Liver (tissue), 9 donors: ENCODE measurements around the gene ZC3H12D. TPM values are rescaled to one million over a fixed set of nuclear protein-coding genes. Genes with fewer than 3 reads are reported as not detected.

Source experiments
- DNase-seq: peaks from one replicate; pipeline ENCODE4 v3.0.0-alpha.2; 2017; ENCODE audit warnings: low spot score
- H3K27ac ChIP-seq, 2 donors: one replicate each; pipeline ENCODE4 v1.7.0; 2013; ENCODE audit warnings: inconsistent platforms in 2 of 2, low read length in 2 of 2, control low read depth in 1 of 2, low read depth in 1 of 2, mild to moderate bottlenecking in 1 of 2
- H3K27me3 ChIP-seq, 4 donors: one replicate each; pipeline versions ENCODE4 v1.6.1 to v1.7.0; 2013; ENCODE audit warnings: low read length in 3 of 4, inconsistent platforms in 1 of 4, mild to moderate bottlenecking in 1 of 4, moderate library complexity in 1 of 4; ENCODE audit not compliant: control insufficient read depth in 4 of 4, insufficient read depth in 4 of 4
- H3K36me3 ChIP-seq, 4 donors: one replicate each; pipeline versions ENCODE4 v1.6.1 to v1.7.0; 2013; ENCODE audit warnings: low read length in 3 of 4, mild to moderate bottlenecking in 3 of 4, low read depth in 1 of 4, moderate library complexity in 1 of 4; ENCODE audit not compliant: control insufficient read depth in 4 of 4, insufficient read depth in 3 of 4
- H3K4me1 ChIP-seq, 4 donors: one replicate each; pipeline versions ENCODE4 v1.6.1 to v1.7.0; 2013; ENCODE audit warnings: low read length in 3 of 4, mild to moderate bottlenecking in 3 of 4, moderate library complexity in 1 of 4; ENCODE audit not compliant: control insufficient read depth in 4 of 4, insufficient read depth in 4 of 4
- H3K4me3 ChIP-seq, 3 donors: one replicate each; pipeline versions ENCODE4 v1.6.1 to v1.7.0; 2013; ENCODE audit warnings: low read length in 3 of 3, control low read depth in 1 of 3, low read depth in 1 of 3, mild to moderate bottlenecking in 1 of 3
- H3K9ac ChIP-seq, 2 donors: one replicate each; pipeline ENCODE4 v1.7.0; 2013; ENCODE audit warnings: low read length in 2 of 2, mild to moderate bottlenecking in 2 of 2, moderate library complexity in 2 of 2, control low read depth in 1 of 2, low read depth in 1 of 2
- H3K9me3 ChIP-seq, 4 donors: one replicate each; pipeline versions ENCODE4 v1.6.1 to v1.7.0; 2013; ENCODE audit warnings: low read length in 3 of 4; ENCODE audit not compliant: control insufficient read depth in 4 of 4
- EGR1 ChIP-seq, 2 donors: IDR thresholded peaks; 2 replicates each; pipeline ENCODE4 v1.6.1; 2016 to 2018; ENCODE audit warnings: antibody characterized with exemption in 2 of 2, low read depth in 2 of 2
- FOXA1 ChIP-seq: IDR thresholded peaks from 2 replicates; pipeline ENCODE4 v1.6.1; 2016; ENCODE audit warnings: antibody characterized with exemption
- FOXA2 ChIP-seq: IDR thresholded peaks from 2 replicates; pipeline ENCODE4 v1.6.1; 2016; ENCODE audit warnings: antibody characterized with exemption
- GABPA ChIP-seq, 2 donors: IDR thresholded peaks in 1 of 2; conservative IDR thresholded peaks in 1 of 2; 2 replicates each; pipeline ENCODE4 v1.6.1; 2016; ENCODE audit warnings: antibody characterized with exemption in 2 of 2, mild to moderate bottlenecking in 1 of 2, moderate library complexity in 1 of 2
- HNF4A ChIP-seq, 2 donors: conservative IDR thresholded peaks; 2 replicates each; pipeline ENCODE4 v1.6.1; 2016; ENCODE audit warnings: antibody characterized with exemption in 2 of 2, mild to moderate bottlenecking in 2 of 2
- HNF4G ChIP-seq: IDR thresholded peaks from 2 replicates; pipeline ENCODE4 v1.6.1; 2016; ENCODE audit warnings: antibody characterized with exemption
- JUND ChIP-seq, 2 donors: IDR thresholded peaks; 2 replicates each; pipeline ENCODE4 v1.6.1; 2016; ENCODE audit warnings: antibody characterized with exemption in 2 of 2
- NR2F2 ChIP-seq: IDR thresholded peaks from 2 replicates; pipeline ENCODE4 v1.6.1; 2016; ENCODE audit warnings: antibody characterized with exemption
- RAD21 ChIP-seq, 2 donors: IDR thresholded peaks; 2 replicates each; pipeline ENCODE4 v1.6.1; 2016; ENCODE audit warnings: antibody characterized with exemption in 2 of 2, mild to moderate bottlenecking in 2 of 2
- RXRA ChIP-seq, 2 donors: IDR thresholded peaks; 2 replicates each; pipeline ENCODE4 v1.6.1; 2017 to 2018; ENCODE audit warnings: antibody characterized with exemption in 2 of 2, mild to moderate bottlenecking in 1 of 2
- SP1 ChIP-seq: IDR thresholded peaks from 2 replicates; pipeline ENCODE4 v1.6.1; 2018; ENCODE audit warnings: antibody characterized with exemption, mild to moderate bottlenecking
- TAF1 ChIP-seq: conservative IDR thresholded peaks from 2 replicates; pipeline ENCODE4 v1.6.1; 2016; ENCODE audit warnings: antibody characterized with exemption, mild to moderate bottlenecking
- YY1 ChIP-seq: IDR thresholded peaks from 2 replicates; pipeline ENCODE4 v1.6.1; 2016; ENCODE audit warnings: antibody characterized with exemption, mild to moderate bottlenecking
- WGBS: extraction: QIAGEN DNeasy Blood & Tissue Kit; methylation state at CpG from one replicate; pipeline ENCODE4 v1.1.7; 2013; 5-methylcytosine and 5-hydroxymethylcytosine counted together
- polyA plus RNA-seq, 2 donors: library from polyadenylated mRNA; stranded (reverse) in 1 of 2; unstranded in 1 of 2; fragments of 200-250 nt in 1 of 2; fragments of >200 nt in 1 of 2; fragmentation: Nextera tagmentation in 1 of 2; extraction: Ambion mirVana in 1 of 2; gene quantifications; one replicate each; pipeline versions ENCODE4 v1.2.1 to v1.2.3, GENCODE V29; 2013 to 2015
- total RNA-seq, 2 donors: library from RNA; depleted of rRNA; stranded (reverse); fragments of >200 nt; gene quantifications; one replicate each; pipeline ENCODE4 v1.2.3, GENCODE V29; 2014
- TF ChIP-seq, protein P1 (sequence below): IDR thresholded peaks from 2 replicates; pipeline ENCODE4 v1.6.1; 2016; ENCODE audit warnings: antibody characterized with exemption
- TF ChIP-seq, protein P2 (sequence below): IDR thresholded peaks from 2 replicates; pipeline ENCODE4 v1.6.1; 2016; ENCODE audit warnings: antibody characterized with exemption
- TF ChIP-seq, protein P3 (sequence below): fragments of 150-350 bp; IDR thresholded peaks from 2 replicates; pipeline ENCODE4 v1.5.1; 2017; ENCODE audit warnings: improper control_type of control experiment, low read depth, low read length; ENCODE audit not compliant: missing input control
- TF ChIP-seq, protein P4 (sequence below): IDR thresholded peaks from 2 replicates; pipeline ENCODE4 v1.6.1; 2016; ENCODE audit warnings: antibody characterized with exemption, mild to moderate bottlenecking
- donor health status: healthy.
- donor health status: healthy.
- donor health status: healthy.
- donor health status: healthy.
- donor health status: healthy.

ZC3H12D gene
- total and polyA plus RNA-seq, 4 donors = 0.07 to 1.4 (median 0.84) TPM

DNA sequence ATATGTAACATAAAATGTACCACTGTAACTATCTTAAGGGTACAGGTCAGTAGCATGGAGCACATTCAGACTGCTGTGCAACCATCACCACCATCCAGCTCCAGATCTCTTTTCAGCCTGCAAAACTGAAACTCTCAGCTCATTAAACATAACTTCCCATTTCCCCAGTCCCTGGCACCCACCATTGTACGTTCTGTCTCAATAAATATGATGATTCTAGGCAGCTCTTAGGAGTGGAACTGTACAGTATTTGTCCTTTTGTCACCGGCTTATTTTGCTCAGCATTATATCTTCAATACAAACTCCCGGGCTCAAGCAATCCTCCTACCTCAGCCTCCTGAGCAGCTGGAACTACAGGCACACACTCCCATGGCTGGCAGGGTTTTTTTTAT, 1.5 kb downstream of the ZC3H12D start:
- H3K9me3 ChIP-seq = no peaks in the 10 kb centered on the region
- DNase-seq = no peak
- TF ChIP-seq FOXA2 (no peak), NR2F2 (no peak), GABPA (IDR thresholded peaks at IDR 0.05 in 1 of 2, conservative IDR thresholded peaks at IDR 0.05 in 1 of 2) (no peak), HNF4G (no peak), TAF1 (no peak), JUND (IDR thresholded peaks at IDR 0.05) (no peak), RAD21 (IDR thresholded peaks at IDR 0.05) (no peak), HNF4A (conservative IDR thresholded peaks at IDR 0.05) (no peak), FOXA1 (no peak), YY1 (no peak), EGR1 (IDR thresholded peaks at IDR 0.05; ENCODE audit: low read depth in 2 of 2) (no peak)
- TF ChIP-seq, protein P1, sequence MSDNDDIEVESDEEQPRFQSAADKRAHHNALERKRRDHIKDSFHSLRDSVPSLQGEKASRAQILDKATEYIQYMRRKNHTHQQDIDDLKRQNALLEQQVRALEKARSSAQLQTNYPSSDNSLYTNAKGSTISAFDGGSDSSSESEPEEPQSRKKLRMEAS = no peak
- TF ChIP-seq, protein P2, sequence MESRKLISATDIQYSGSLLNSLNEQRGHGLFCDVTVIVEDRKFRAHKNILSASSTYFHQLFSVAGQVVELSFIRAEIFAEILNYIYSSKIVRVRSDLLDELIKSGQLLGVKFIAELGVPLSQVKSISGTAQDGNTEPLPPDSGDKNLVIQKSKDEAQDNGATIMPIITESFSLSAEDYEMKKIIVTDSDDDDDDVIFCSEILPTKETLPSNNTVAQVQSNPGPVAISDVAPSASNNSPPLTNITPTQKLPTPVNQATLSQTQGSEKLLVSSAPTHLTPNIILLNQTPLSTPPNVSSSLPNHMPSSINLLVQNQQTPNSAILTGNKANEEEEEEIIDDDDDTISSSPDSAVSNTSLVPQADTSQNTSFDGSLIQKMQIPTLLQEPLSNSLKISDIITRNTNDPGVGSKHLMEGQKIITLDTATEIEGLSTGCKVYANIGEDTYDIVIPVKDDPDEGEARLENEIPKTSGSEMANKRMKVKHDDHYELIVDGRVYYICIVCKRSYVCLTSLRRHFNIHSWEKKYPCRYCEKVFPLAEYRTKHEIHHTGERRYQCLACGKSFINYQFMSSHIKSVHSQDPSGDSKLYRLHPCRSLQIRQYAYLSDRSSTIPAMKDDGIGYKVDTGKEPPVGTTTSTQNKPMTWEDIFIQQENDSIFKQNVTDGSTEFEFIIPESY = no peak
- TF ChIP-seq, protein P3, sequence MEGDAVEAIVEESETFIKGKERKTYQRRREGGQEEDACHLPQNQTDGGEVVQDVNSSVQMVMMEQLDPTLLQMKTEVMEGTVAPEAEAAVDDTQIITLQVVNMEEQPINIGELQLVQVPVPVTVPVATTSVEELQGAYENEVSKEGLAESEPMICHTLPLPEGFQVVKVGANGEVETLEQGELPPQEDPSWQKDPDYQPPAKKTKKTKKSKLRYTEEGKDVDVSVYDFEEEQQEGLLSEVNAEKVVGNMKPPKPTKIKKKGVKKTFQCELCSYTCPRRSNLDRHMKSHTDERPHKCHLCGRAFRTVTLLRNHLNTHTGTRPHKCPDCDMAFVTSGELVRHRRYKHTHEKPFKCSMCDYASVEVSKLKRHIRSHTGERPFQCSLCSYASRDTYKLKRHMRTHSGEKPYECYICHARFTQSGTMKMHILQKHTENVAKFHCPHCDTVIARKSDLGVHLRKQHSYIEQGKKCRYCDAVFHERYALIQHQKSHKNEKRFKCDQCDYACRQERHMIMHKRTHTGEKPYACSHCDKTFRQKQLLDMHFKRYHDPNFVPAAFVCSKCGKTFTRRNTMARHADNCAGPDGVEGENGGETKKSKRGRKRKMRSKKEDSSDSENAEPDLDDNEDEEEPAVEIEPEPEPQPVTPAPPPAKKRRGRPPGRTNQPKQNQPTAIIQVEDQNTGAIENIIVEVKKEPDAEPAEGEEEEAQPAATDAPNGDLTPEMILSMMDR = no peak
- TF ChIP-seq, protein P4, sequence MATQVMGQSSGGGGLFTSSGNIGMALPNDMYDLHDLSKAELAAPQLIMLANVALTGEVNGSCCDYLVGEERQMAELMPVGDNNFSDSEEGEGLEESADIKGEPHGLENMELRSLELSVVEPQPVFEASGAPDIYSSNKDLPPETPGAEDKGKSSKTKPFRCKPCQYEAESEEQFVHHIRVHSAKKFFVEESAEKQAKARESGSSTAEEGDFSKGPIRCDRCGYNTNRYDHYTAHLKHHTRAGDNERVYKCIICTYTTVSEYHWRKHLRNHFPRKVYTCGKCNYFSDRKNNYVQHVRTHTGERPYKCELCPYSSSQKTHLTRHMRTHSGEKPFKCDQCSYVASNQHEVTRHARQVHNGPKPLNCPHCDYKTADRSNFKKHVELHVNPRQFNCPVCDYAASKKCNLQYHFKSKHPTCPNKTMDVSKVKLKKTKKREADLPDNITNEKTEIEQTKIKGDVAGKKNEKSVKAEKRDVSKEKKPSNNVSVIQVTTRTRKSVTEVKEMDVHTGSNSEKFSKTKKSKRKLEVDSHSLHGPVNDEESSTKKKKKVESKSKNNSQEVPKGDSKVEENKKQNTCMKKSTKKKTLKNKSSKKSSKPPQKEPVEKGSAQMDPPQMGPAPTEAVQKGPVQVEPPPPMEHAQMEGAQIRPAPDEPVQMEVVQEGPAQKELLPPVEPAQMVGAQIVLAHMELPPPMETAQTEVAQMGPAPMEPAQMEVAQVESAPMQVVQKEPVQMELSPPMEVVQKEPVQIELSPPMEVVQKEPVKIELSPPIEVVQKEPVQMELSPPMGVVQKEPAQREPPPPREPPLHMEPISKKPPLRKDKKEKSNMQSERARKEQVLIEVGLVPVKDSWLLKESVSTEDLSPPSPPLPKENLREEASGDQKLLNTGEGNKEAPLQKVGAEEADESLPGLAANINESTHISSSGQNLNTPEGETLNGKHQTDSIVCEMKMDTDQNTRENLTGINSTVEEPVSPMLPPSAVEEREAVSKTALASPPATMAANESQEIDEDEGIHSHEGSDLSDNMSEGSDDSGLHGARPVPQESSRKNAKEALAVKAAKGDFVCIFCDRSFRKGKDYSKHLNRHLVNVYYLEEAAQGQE = no peak
- WGBS = 80% methylated on average over 3 of the region's 3 CpGs
- no peak overlapping the region for H3K4me3 ChIP-seq
- peaks cover 0 to 6% (median 0%) of the 10 kb centered on the region in 4 donors for H3K4me1 ChIP-seq
- no peak overlapping the region for H3K9ac ChIP-seq
- no peaks in the 10 kb centered on the region for H3K36me3 ChIP-seq
- no peaks in the 10 kb centered on the region for H3K27me3 ChIP-seq
- peak overlapping the region in 1 of 2 donors; percentile 21 for H3K27ac ChIP-seq

DNA sequence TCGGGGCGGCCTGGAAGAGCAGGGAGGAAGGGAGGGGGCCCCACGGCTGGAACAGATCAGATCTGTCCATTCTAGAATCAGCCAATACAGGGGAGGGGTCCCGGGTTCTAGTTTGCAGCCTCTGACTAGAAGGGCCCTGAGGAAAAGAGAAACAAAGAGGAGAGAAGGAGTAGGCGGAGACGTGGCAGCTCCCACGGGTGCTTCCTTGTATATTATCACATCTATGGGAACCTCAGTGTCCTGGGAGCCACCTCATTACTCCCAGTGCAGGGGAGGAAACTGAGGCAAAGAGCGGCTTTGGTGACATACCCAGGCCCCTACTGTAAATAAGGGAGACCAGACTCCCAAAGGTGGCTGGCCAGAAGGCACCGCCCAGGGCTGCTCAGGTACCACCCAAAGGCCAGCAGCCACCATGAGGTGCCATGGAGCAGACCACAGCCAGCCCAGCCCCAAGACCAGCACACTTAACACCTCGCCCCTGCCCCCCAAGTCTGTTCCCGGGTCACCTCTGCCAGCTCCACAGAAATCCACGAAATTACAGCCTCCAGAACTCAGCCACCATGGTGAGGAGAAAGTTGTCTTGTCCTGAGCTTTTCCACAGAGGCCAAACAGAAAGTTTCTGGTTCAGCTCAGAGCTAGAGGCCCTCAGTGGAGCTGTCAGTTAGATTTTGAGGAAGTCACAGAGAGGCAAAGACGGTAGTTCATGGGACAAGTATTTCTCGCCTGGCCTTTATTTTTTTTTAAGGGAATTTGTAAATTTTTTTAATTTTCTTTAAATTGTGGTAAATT, 2.1 kb downstream of the ZC3H12D start:
- H3K4me1 ChIP-seq = peaks cover 0 to 6% (median 0%) of the 10 kb centered on the region in 4 donors
- H3K27me3 ChIP-seq = no peaks in the 10 kb centered on the region
- no peak overlapping the region for H3K9ac ChIP-seq
- H3K27ac ChIP-seq = peak overlapping the region; percentile 62 to 75
- whole genome bisulfite sequencing = 69% methylated on average over 14 of the region's 14 CpGs
- peak overlapping the region in 1 of 3 donors; percentile 6 for H3K4me3 ChIP-seq
- no peak for DNase-seq
- no peaks in the 10 kb centered on the region for H3K9me3 ChIP-seq
- no peaks in the 10 kb centered on the region for H3K36me3 ChIP-seq
- TF ChIP-seq EGR1 (IDR thresholded peaks at IDR 0.05; ENCODE audit: low read depth in 2 of 2) = no peak
- TF ChIP-seq SP1 = no peak
- TF ChIP-seq, protein P4 = no peak
- no peak for TF ChIP-seq RAD21 (IDR thresholded peaks at IDR 0.05)
- no peak for TF ChIP-seq YY1
- no peak for TF ChIP-seq FOXA2
- no peak for TF ChIP-seq RXRA (IDR thresholded peaks at IDR 0.05)
- TF ChIP-seq, protein P2 = no peak
- TF ChIP-seq, protein P1 = no peak
